HG02678 (cell line): ENCODE data around the gene KAZN.

ENCODE experiments used
- ATAC-seq: cut with Tn5 transposase; IDR thresholded peaks from one replicate; pipeline ENCODE4 v1.9.1; 2021; ENCODE audit warnings: mild to moderate bottlenecking, moderate library complexity; ENCODE audit not compliant: unreplicated experiment

The KAZN gene

DNA sequence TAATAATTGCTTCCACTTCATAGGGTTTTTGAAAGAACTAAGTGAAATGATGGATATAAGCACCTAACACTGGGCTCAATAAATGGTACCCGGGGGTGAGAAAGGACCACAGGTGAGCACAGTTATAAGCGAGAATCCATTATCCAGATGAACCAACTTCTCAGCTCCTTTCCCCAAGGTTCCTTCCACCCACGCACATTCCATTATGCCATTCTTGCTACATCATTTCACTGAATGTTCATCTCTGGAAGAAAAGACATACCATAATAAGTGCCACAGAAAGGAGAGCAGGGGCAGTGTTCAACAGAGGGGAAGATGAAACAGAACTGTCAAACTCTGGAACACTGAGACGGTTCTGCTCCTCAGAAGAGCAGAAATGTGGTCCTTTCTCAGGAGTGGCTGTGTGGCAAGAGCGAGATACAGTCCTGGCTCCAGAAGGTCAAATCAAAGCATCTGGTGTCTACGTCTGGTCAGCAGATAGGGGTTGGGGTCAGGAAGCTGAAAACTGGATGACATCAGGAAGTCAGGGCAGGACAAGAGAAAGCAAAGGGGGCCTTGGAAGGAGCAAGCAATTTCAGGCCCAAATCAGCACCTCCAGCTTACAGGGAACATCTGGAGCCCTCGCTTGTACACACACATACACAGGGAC, 299.6 kb downstream of the KAZN start:
- ATAC-seq: no peak

DNA sequence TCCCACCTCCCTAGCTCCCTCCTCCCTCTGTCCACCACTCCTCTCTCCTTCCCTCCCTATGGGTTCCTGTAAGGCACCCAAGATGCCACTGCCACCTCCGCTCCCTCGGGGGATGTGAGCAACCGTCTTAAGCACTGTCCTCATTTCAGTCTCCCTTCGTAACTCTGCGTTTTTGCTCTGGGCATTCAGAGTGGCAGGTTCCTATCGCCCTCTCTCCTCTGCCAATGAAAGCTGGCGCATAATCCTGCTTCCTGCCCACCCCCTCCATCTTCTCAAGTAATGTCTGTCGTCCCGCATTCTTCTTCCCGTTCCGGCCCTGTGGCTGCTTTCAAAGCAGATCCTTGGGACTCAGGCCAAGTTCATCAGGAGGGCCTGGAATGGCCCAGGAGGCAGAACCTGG, 301.2 kb downstream of the KAZN start:
- ATAC-seq: no peak

GRCh38 chr1:14901371-14901954, 303.0 kb downstream of the KAZN start:
- ATAC-seq: no peak

- ATAC-seq: no peak
These were observed 305.4 kb downstream of the KAZN start for GRCh38 chr1:14903922-14904321.

- ATAC-seq: no peak
These were observed 308.2 kb downstream of the KAZN start for GRCh38 chr1:14906665-14907064.

DNA sequence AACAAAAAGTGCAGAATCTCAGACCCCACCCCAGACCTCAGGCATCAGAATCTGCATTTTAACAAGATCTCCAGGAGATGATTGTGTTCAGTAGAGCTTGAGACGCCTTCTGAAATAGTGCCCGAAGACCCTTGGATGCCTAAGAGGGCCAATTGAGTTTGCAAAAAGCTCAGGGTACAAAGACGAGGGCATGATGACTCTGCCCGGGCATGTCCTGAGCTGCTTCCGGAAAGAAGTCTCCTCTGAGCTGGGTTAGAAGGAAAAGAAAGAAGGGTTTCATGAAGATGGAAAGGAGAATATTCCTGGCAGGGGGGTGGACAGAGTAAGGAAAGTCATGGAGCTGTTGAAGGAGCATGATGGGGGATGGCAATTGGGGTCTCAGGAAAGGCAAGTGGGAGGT, 308.9 kb downstream of the KAZN start:
- no peak for ATAC-seq

GRCh38 chr1:14909273-14909672, 310.8 kb downstream of the KAZN start:
- ATAC-seq: no peak

DNA sequence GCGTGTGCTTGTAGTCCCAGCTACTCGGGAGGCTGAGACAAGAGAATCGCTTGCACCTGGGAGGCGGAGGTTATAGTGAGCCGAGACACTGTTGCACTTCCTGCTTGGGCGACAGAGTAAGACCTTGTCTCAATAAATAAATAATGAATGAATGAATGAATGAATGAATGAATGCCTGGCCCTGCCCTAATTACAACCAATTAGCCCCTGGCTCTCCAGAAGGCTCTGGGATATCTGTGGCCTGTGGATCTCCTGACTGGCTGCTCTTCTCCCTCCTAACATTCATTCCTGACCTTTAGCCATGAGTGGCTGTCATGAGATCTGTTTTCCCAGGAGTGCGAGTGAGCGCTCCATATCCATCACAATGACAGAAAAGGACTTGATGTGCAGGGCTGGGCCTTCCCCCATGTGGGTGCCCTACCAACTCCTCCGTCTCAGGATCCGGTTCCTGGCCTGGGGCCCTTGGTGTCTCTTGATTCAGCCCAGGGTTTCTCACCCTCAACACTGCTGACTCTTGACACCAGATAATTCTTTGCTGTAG, 311.5 kb downstream of the KAZN start:
- no peak for ATAC-seq

DNA sequence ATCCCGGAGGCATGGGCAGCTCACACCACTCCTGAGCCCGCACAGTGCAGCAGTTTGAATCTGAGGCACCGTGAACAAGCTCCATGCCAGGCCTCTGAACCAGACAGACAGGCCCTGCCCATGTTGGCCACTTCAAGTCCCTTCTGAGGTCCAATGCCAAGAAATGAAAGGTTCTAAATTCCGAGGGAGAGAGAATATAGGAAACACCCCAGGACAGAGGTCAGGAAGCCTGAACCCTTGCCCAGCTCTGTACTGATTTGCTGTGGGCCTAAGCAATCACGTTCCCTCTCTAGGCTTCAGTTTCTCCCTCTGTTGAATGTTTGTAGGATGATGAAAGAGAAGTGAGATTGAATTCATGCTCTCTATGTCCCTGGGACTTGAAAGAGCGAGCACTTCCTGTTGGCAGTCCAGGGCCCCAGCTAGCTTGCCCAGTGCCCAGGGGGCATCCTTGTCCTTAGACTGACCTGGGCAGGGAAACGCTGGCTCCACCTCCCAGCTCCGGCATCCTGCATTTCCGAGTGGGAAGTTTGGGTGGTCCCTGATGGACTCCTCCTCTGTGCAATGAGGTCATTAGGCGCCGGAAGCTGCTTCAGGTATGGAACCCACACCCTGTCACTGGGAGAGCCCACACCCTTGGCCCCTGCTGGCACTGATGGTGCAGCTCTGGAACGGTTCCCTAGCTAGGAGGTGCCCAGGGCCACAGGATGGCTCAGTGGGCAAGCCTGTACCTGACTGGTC, 312.7 kb downstream of the KAZN start:
- no peak for ATAC-seq

DNA sequence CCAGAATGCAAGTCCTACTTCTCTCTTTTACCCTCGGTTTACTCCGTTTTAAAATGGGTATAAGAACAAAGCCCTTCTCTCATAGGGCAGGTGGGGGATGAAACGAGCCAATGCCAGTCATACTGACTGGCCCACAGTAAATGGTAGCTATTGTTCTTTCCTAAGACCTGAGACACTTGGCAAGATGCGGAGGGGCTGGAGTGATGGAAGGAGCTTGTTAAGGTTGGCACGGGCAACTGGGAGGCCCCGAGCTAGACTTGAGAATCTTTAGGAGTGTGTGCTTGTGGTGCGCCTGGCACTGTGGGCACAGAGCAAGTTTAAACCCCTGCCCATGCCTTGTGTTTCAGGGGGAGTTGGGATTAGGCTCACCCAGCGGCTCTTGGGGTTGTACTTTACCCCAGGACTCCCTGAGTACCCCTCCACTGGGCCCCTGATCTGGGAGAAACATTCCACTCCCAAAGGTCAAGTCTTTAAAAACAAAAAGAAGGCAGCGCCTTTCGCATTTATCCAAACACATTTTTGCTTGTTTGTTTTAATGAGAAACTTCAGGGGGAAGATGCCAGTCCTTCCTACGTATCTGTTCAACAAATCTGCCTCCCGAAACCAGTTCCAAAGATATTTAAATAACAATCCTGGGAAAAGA, 314.5 kb downstream of the KAZN start:
- no peak for ATAC-seq

GRCh38 chr1:14913482-14914177, 315.1 kb downstream of the KAZN start:
- ATAC-seq: no peak

GRCh38 chr1:14914351-14914988, 316.0 kb downstream of the KAZN start:
- no peak for ATAC-seq

- ATAC-seq: no peak
These were observed 317.0 kb downstream of the KAZN start for GRCh38 chr1:14915356-14916054.

DNA sequence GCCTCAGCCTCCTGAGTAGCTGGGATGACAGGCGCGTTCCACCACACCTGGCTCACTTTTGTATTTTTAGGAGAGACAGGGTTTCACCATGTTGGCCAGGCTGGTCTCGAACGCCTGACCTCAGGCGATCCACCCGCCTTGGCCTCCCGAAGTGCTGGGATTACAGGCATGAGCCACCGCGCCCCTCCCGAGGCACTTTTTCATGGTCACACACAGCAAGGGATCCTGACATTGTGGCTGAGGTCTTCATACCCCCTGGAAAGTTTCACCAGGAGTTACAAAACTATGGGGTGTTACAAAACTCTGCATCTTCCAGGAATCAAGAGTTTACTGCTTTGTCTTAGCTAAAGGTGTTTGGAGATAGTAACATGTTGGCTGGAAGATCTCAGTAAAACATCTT, 320.8 kb downstream of the KAZN start:
- ATAC-seq: no peak

DNA sequence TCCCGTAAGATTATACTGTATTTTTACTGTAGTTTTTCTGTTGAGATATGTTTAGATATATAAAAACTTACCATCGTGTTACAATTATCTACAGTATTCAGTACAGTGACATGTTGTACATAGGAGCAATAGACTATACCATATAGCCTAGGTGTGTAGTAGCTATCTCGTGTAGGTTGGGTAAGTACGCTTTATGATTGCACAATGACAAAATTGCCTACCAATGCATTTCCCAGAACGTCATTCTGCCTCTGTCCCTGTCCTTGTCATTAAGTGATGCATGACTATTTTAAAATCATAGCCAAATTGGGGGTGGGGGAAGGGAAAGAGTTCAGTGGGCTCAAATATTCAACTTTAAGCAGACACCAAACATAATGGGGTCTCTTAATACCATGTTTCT, 321.3 kb downstream of the KAZN start:
- ATAC-seq: no peak

GRCh38 chr1:14921057-14921456, 322.6 kb downstream of the KAZN start:
- ATAC-seq: no peak

GRCh38 chr1:14922942-14923726, 324.6 kb downstream of the KAZN start:
- ATAC-seq: no peak

DNA sequence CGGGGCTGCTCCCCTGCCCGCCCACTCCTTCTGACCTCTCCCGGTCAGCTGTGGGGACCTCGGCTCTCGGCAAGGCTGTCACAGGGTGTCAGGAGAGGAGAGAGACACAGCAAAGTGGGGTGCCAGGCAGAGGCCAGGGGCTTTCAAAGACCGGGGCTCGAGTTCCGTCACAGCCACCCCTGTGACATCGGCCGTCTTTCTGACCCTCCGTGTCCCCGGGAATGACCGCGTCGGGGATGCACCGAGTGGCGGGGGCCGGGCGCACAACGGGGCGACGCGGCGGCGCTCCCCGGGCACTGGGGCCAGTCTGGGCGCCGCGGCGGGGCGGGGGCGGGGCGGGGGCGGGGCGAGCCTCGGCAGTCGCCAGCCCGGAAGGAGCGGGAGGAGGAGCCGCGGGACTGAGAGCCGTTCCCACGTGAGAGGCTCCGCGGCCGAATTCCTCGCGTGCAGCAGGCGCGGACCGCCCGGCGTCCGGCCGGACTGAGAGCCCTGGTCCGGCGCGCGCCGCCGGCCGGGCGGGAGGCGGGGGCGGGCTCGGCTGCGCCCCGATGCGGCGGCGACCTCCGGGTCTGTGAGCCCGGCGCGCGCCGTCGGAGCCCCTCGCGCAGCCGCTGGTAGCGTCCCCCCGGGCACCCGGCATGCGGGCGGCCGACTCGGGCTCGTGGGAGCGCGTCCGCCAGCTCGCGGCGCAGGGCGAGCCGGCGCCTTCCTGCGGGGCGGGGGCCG, 325.4 kb downstream of the KAZN start:
- ATAC-seq: no peak
